ENCODE measurements around the gene MST1.

MST1 gene

GRCh38 chr3:49654176-49654825, 35.0 kb downstream of the MST1 start:
- POLR2A ChIA-PET = no interaction called here
- DNase-seq (ENCODE audit: low read depth, low spot score) = no peak
- H3K4me3 ChIP-seq (ENCODE audit: low read depth, low read length) = no peak overlapping the region
- no peak for TF ChIP-seq CTCF (IDR thresholded peaks at IDR 0.05; ENCODE audit: insufficient read depth, low read length, missing control alignments)
- CTCF ChIA-PET = interaction anchor here (1.1 kb wide), 1 partner anchor 17 kb away, joined by 3 read pairs; no protein-coding TSS in a partner anchor

DNA sequence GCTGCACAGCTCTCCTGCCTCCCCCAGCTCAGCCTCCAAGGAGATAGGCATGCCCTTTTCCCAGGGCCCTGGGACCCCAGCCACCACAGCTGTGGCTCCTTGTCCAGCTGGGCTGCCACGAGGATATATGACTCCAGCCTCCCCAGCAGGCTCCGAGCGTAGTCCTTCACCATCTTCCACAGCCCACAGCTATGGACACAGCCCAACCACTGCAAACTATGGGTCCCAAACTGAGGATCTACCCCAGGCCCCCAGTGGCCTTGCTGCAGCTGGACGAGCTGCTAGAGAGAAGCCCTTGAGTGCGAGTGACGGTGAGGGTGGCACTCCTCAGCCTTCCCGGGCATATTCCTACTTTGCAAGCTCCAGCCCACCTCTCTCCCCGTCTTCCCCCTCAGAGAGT, 35.7 kb downstream of the MST1 start:
- CTCF ChIA-PET = interaction anchor here (1.1 kb wide), 1 partner anchor 18 kb away, joined by 3 read pairs; no protein-coding TSS in a partner anchor
- POLR2A ChIA-PET = no interaction called here
- TF ChIP-seq CTCF (IDR thresholded peaks at IDR 0.05; ENCODE audit: insufficient read depth, low read length, missing control alignments) = no peak

GRCh38 chr3:49652903-49653415, 36.3 kb downstream of the MST1 start:
- no peak for TF ChIP-seq CTCF (IDR thresholded peaks at IDR 0.05; ENCODE audit: insufficient read depth, low read length, missing control alignments)

More for the DNA sequence above, 35.7 kb downstream of the MST1 start:
- no peak for DNase-seq (ENCODE audit: low read depth, low spot score)
- no peak overlapping the region for H3K4me3 ChIP-seq (ENCODE audit: low read depth, low read length)

DNA sequence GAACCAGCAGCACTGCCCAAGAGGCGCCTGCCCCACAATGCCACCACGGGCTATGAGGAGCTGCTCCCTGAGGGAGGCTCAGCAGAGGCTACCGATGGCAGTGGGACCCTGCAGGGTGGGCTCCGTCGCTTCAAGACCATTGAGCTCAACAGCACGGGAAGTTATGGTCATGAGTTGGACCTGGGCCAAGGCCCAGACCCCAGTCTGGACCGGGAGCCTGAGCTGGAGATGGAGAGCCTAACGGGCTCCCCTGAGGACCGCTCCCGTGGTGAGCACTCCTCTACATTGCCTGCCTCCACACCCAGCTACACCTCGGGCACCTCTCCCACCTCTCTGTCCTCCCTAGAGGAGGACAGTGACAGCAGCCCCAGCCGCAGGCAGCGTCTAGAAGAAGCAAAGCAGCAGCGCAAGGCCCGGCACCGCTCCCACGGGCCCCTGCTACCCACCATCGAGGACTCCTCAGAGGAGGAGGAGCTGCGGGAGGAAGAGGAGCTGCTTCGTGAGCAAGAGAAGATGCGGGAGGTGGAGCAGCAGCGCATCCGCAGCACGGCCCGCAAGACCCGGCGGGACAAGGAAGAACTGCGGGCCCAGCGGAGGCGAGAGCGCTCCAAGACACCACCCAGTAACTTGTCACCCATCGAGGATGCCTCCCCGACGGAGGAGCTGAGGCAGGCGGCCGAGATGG, 36.9 kb downstream of the MST1 start:
- H3K4me3 ChIP-seq (ENCODE audit: low read depth, low read length) = no peak overlapping the region
- no peak for DNase-seq (ENCODE audit: low read depth, low spot score)
- POLR2A ChIA-PET = no interaction called here
- CTCF ChIA-PET = interaction anchor here (1.6 kb wide), 1 partner anchor 19 kb away, joined by 9 read pairs; no protein-coding TSS in a partner anchor
- no peak for TF ChIP-seq CTCF (IDR thresholded peaks at IDR 0.05; ENCODE audit: insufficient read depth, low read length, missing control alignments)

More at GRCh38 chr3:49652903-49653415, 36.3 kb downstream of the MST1 start:
- H3K4me3 ChIP-seq (ENCODE audit: low read depth, low read length) = no peak overlapping the region
- no peak for DNase-seq (ENCODE audit: low read depth, low spot score)
- CTCF ChIA-PET = interaction anchor here (1.6 kb wide), 1 partner anchor 18 kb away, joined by 9 read pairs; no protein-coding TSS in a partner anchor
- POLR2A ChIA-PET = no interaction called here

DNA sequence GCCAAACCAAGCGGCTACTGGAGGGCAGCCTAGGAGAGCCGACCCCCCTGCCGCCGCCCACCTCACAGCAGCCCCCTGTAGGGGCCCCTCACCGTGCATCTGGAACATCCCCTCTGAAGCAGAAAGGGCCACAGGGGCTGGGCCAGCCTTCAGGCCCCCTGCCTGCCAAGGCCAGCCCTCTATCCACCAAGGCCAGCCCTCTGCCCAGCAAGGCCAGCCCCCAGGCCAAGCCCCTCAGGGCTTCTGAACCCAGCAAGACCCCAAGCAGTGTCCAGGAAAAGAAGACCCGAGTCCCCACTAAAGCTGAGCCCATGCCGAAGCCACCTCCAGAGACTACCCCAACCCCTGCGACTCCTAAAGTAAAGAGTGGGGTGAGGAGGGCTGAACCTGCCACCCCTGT, 38.6 kb downstream of the MST1 start:
- CTCF ChIA-PET = no interaction called here
- no peak for TF ChIP-seq CTCF (IDR thresholded peaks at IDR 0.05; ENCODE audit: insufficient read depth, low read length, missing control alignments)
- no peak overlapping the region for H3K4me3 ChIP-seq (ENCODE audit: low read depth, low read length)
- POLR2A ChIA-PET = no interaction called here
- no peak for DNase-seq (ENCODE audit: low read depth, low spot score)

GRCh38 chr3:49650177-49650576, 39.1 kb downstream of the MST1 start:
- ChIA-PET CTCF (no interaction called here), POLR2A (no interaction called here)
- TF ChIP-seq CTCF (IDR thresholded peaks at IDR 0.05; ENCODE audit: insufficient read depth, low read length, missing control alignments) = no peak
- no peak overlapping the region for H3K4me3 ChIP-seq (ENCODE audit: low read depth, low read length)
- no peak for DNase-seq (ENCODE audit: low read depth, low spot score)

Measured in AG04449 (cell line).